Ectodermal cell (in vitro differentiated cells): ENCODE results near the gene DPY30. TPM values are rescaled to one million over a fixed set of nuclear protein-coding genes. Genes with fewer than 3 reads are reported as not detected.

ENCODE experiments used
- H3K27ac ChIP-seq: 2 replicates; pipeline ENCODE4 v1.7.0; 2013; ENCODE audit warnings: mild to moderate bottlenecking, low read depth, low read length; ENCODE audit not compliant: insufficient read depth, poor library complexity, severe bottlenecking
- H3K27me3 ChIP-seq: 2 replicates; pipeline ENCODE4 v1.7.0; 2013; ENCODE audit warnings: mild to moderate bottlenecking, low read length; ENCODE audit not compliant: insufficient read depth, control insufficient read depth, poor library complexity, severe bottlenecking
- H3K36me3 ChIP-seq: one replicate; pipeline ENCODE4 v1.7.0; 2013; ENCODE audit warnings: low read length; ENCODE audit not compliant: control insufficient read depth, insufficient read depth
- H3K4me1 ChIP-seq: one replicate; pipeline ENCODE4 v1.7.0; 2013; ENCODE audit warnings: low read length; ENCODE audit not compliant: control insufficient read depth, insufficient read depth
- H3K4me3 ChIP-seq: 2 replicates; pipeline ENCODE4 v1.7.0; 2013; ENCODE audit warnings: low read depth, low read length, control low read depth; ENCODE audit not compliant: insufficient read depth
- H3K9me3 ChIP-seq: 2 replicates; pipeline ENCODE4 v1.7.0; 2013; ENCODE audit warnings: mild to moderate bottlenecking, low read length, moderate library complexity; ENCODE audit not compliant: control insufficient read depth
- WGBS, 2 experiments: methylation state at CpG; one replicate each; pipeline ENCODE4 v1.1.7; 2013; ENCODE audit warnings: missing lambda C conversion rate in 2 of 2; 5-methylcytosine and 5-hydroxymethylcytosine counted together
- polyA plus RNA-seq, 4 experiments: library from polyadenylated mRNA; stranded (reverse); fragments of 50-300 nt; gene quantifications; one replicate each; pipeline ENCODE4 v1.2.3, GENCODE V29; 2013

DPY30 gene
- polyA plus RNA-seq (2013, experiment 1 of 4): 129 TPM
- 123 TPM for polyA plus RNA-seq (2013, experiment 2 of 4)
- 144 TPM for polyA plus RNA-seq (2013, experiment 3 of 4)
- polyA plus RNA-seq (2013, experiment 4 of 4): 149 TPM

GRCh38 chr2:32039447-32040219 is at the start of gene DPY30:
TSS of gene DPY30 (minus strand) at chr2:32039805. CDS start at chr2:32039456, 349 bp downstream.
- Histone ChIP-seq H3K4me1 (peaks cover 4% of the 10 kb centered on the region), H3K27me3 (no peaks in the 10 kb centered on the region), H3K27ac (peak within 1 kb of the TSS; percentile 78), H3K36me3 (no peaks in the 10 kb centered on the region), H3K9me3 (no peaks in the 10 kb centered on the region), H3K4me3 (peak within 1 kb of the TSS; percentile 91)
- WGBS, 2 experiments: 0% methylated on average over 43 of the region's 43 CpGs

GRCh38 chr2:32074134-32074506 is 34.5 kb upstream of the DPY30 start:
- Histone ChIP-seq H3K27me3 (no peaks in the 10 kb centered on the region), H3K4me3 (no peak overlapping the region), H3K9me3 (no peaks in the 10 kb centered on the region), H3K4me1 (no peaks in the 10 kb centered on the region), H3K27ac (no peak overlapping the region), H3K36me3 (no peaks in the 10 kb centered on the region)
- WGBS, 2 experiments: 95 to 97% methylated on average over 1 to 2 of the region's 2 CpGs

GRCh38 chr2:32067549-32067948 is 27.9 kb upstream of the DPY30 start:
- Histone ChIP-seq H3K36me3 (no peaks in the 10 kb centered on the region), H3K4me3 (no peak overlapping the region), H3K27me3 (no peaks in the 10 kb centered on the region), H3K27ac (no peak overlapping the region), H3K4me1 (no peaks in the 10 kb centered on the region), H3K9me3 (no peaks in the 10 kb centered on the region)
- WGBS, 2 experiments: 67% methylated on average over 1 of the region's 2 CpGs; no CpG with 5 or more reads in 1 of the 2 experiments

- H3K27me3 ChIP-seq: no peaks in the 10 kb centered on the region
- H3K4me3 ChIP-seq: peak overlapping the region; percentile 82
- no peaks in the 10 kb centered on the region for H3K36me3 ChIP-seq
- no peaks in the 10 kb centered on the region for H3K9me3 ChIP-seq
- H3K4me1 ChIP-seq: no peaks in the 10 kb centered on the region
- H3K27ac ChIP-seq: no peak overlapping the region
- 89 to 92% methylated on average over 7 to 8 of the region's 8 CpGs for WGBS, 2 experiments
Observed at GRCh38 chr2:32064713-32065112, 25.1 kb upstream of the DPY30 start.

- H3K27ac ChIP-seq: peak overlapping the region; percentile 92
- 0 to 1% methylated on average over 40 of the region's 40 CpGs for WGBS, 2 experiments
- no peaks in the 10 kb centered on the region for H3K9me3 ChIP-seq
- no peaks in the 10 kb centered on the region for H3K36me3 ChIP-seq
- H3K4me1 ChIP-seq: no peaks in the 10 kb centered on the region
- peak overlapping the region; percentile 82 for H3K4me3 ChIP-seq
- no peaks in the 10 kb centered on the region for H3K27me3 ChIP-seq
Observed at GRCh38 chr2:32064021-32064601, 24.5 kb upstream of the DPY30 start.

- H3K4me1 ChIP-seq: no peaks in the 10 kb centered on the region
- WGBS, 2 experiments: 0 to 1% methylated on average over 79 of the region's 79 CpGs
- peak within 1 kb of the TSS; percentile 92 for H3K27ac ChIP-seq
- peak within 1 kb of the TSS; percentile 82 for H3K4me3 ChIP-seq
- no peaks in the 10 kb centered on the region for H3K27me3 ChIP-seq
- no peaks in the 10 kb centered on the region for H3K9me3 ChIP-seq
- H3K36me3 ChIP-seq: no peaks in the 10 kb centered on the region
Observed at GRCh38 chr2:32063310-32064020, 23.9 kb upstream of the DPY30 start, which contains the start of gene SPAST. TSS of gene SPAST (plus strand) at chr2:32063556. CDS start at chr2:32063832, 276 bp downstream.

GRCh38 chr2:32061973-32062861 is 22.6 kb upstream of the DPY30 start:
- WGBS, 2 experiments: 66% methylated on average over 13 of the region's 13 CpGs
- Histone ChIP-seq H3K4me3 (peak overlapping the region; percentile 82), H3K27ac (peak overlapping the region; percentile 71), H3K4me1 (no peaks in the 10 kb centered on the region), H3K27me3 (no peaks in the 10 kb centered on the region), H3K36me3 (no peaks in the 10 kb centered on the region), H3K9me3 (no peaks in the 10 kb centered on the region)

GRCh38 chr2:32061430-32061829 is 21.8 kb upstream of the DPY30 start:
- H3K4me1 ChIP-seq: no peaks in the 10 kb centered on the region
- no peak overlapping the region for H3K4me3 ChIP-seq
- WGBS, 2 experiments: 93 to 94% methylated on average over 8 of the region's 8 CpGs
- H3K27ac ChIP-seq: no peak overlapping the region
- H3K9me3 ChIP-seq: no peaks in the 10 kb centered on the region
- no peaks in the 10 kb centered on the region for H3K36me3 ChIP-seq
- H3K27me3 ChIP-seq: no peaks in the 10 kb centered on the region

GRCh38 chr2:32060266-32060665 is 20.7 kb upstream of the DPY30 start:
- Histone ChIP-seq H3K4me1 (no peaks in the 10 kb centered on the region), H3K27ac (no peak overlapping the region), H3K36me3 (no peaks in the 10 kb centered on the region), H3K27me3 (no peaks in the 10 kb centered on the region), H3K9me3 (no peaks in the 10 kb centered on the region), H3K4me3 (no peak overlapping the region)
- 83 to 88% methylated on average over 1 to 2 of the region's 2 CpGs for WGBS, 2 experiments
